GM12878 (cell line): ENCODE measurements around the gene DRC1. TPM values are rescaled to one million over a fixed set of nuclear protein-coding genes. Genes with fewer than 3 reads are reported as not detected.

Experiments
- ATF3 ChIP-seq: IDR thresholded peaks from 2 replicates; pipeline ENCODE4 v1.6.1; 2011; ENCODE audit warnings: low read depth, mild to moderate bottlenecking, low read length, moderate library complexity, borderline replicate concordance; ENCODE audit errors: extremely low read depth
- CREB1 ChIP-seq: IDR thresholded peaks from 2 replicates; pipeline ENCODE4 v1.6.1; 2012; ENCODE audit warnings: low read depth, mild to moderate bottlenecking, inconsistent platforms
- IKZF1 ChIP-seq: fragments of 450-650 bp; conservative IDR thresholded peaks from 2 replicates; pipeline ENCODE4 v1.6.1; 2017; ENCODE audit warnings: antibody characterized with exemption, mild to moderate bottlenecking
- JUNB ChIP-seq: IDR thresholded peaks from 2 replicates; pipeline ENCODE4 v1.6.1; 2016; ENCODE audit warnings: antibody characterized with exemption, mild to moderate bottlenecking
- MXI1 ChIP-seq: fragments of 150-350 bp; IDR thresholded peaks from 2 replicates; pipeline ENCODE4 v1.6.1; 2011; ENCODE audit warnings: low read depth, mild to moderate bottlenecking, inconsistent platforms, low read length, improper control_type of control experiment
- NFXL1 ChIP-seq: fragments of 450-650 bp; IDR thresholded peaks from 2 replicates; pipeline ENCODE4 v1.6.1; 2017; ENCODE audit warnings: antibody characterized with exemption, mild to moderate bottlenecking, borderline replicate concordance
- NFYA ChIP-seq: IDR thresholded peaks from 2 replicates; pipeline ENCODE4 v1.6.1; 2011; ENCODE audit warnings: low read depth, mild to moderate bottlenecking, low read length, improper control_type of control experiment, borderline replicate concordance
- NKRF ChIP-seq: fragments of 450-650 bp; conservative IDR thresholded peaks from 2 replicates; pipeline ENCODE4 v1.6.1; 2017; ENCODE audit warnings: mild to moderate bottlenecking, moderate library complexity
- RB1 ChIP-seq: fragments of 450-650 bp; formaldehyde crosslinking; IDR thresholded peaks from 2 replicates; pipeline ENCODE4 v1.6.1; 2017; ENCODE audit warnings: mild to moderate bottlenecking, borderline replicate concordance
- SREBF1 ChIP-seq: IDR thresholded peaks from 2 replicates; pipeline ENCODE4 v1.6.1; 2012; ENCODE audit warnings: mild to moderate bottlenecking, low read length
- STAT3 ChIP-seq: IDR thresholded peaks from 2 replicates; pipeline ENCODE4 v1.6.1; 2011; ENCODE audit warnings: low read depth, low read length, improper control_type of control experiment
- SUPT20H ChIP-seq: IDR thresholded peaks from 2 replicates; pipeline ENCODE4 v1.6.1; 2011; ENCODE audit warnings: low read depth, mild to moderate bottlenecking, low read length, moderate library complexity, borderline replicate concordance; ENCODE audit not compliant: control insufficient read depth
- YY1 ChIP-seq: IDR thresholded peaks from 2 replicates; pipeline ENCODE4 v1.6.1; 2011; ENCODE audit warnings: low read depth, mild to moderate bottlenecking, low read length
- ZBTB4 ChIP-seq: fragments of 450-650 bp; formaldehyde crosslinking; IDR thresholded peaks from 2 replicates; pipeline ENCODE4 v1.4.0; 2022; ENCODE audit warnings: mild to moderate bottlenecking, moderate library complexity
- ZNF687 ChIP-seq: fragments of 450-650 bp; IDR thresholded peaks from 2 replicates; pipeline ENCODE4 v1.6.1; 2017; ENCODE audit warnings: mild to moderate bottlenecking, moderate library complexity
- polyA plus RNA-seq, 11 experiments: library from polyadenylated mRNA; depleted of rRNA in 4 of 11; unstranded in 6 of 11; stranded (reverse) in 5 of 11; fragments of >200 nt; fragmentation: Nextera tagmentation in 4 of 11; fragmentation: Illumina TruSeq in 1 of 11; extraction: Ambion mirVana in 4 of 11; extraction: Trizol in 1 of 11; gene quantifications; 1 replicate in 1 of 11; 2 replicates in 10 of 11; pipeline versions ENCODE4 v1.2.1 to v1.2.3, GENCODE V29; 2011 to 2016; ENCODE audit warnings: inconsistent platforms in 2 of 11, missing spikeins in 2 of 11, low read depth in 1 of 11
- total RNA-seq, 4 experiments: library from RNA; depleted of rRNA in 3 of 4; stranded (reverse); fragments of >200 nt in 3 of 4; fragmentation: Illumina TruSeq in 1 of 4; extraction: Trizol in 1 of 4; gene quantifications; 2 replicates each; pipeline versions ENCODE4 v1.2.1 to v1.2.3, GENCODE V29; 2013 to 2021

DRC1 gene
- total and polyA plus RNA-seq, 10 of the 15 experiments (the other 5 are each of a cell fraction or from before 2014, with no cell fraction given) = 0.03 TPM; not detected in 9

GRCh38 chr2:26488463-26489212 is 86.9 kb downstream of the DRC1 start (continued):
- TF ChIP-seq ZNF687 = no peak
- no peak for TF ChIP-seq ATF3
- no peak for TF ChIP-seq SUPT20H
- TF ChIP-seq SREBF1 = no peak
- TF ChIP-seq MXI1 = no peak
- no peak for TF ChIP-seq ZBTB4 (CRISPR knock-in tag)
- no peak for TF ChIP-seq CREB1
- TF ChIP-seq IKZF1 = no peak
- no peak for TF ChIP-seq NKRF
- TF ChIP-seq JUNB = no peak
- TF ChIP-seq YY1 = no peak
- TF ChIP-seq NFXL1 = no peak
- no peak for TF ChIP-seq NFYA
- TF ChIP-seq RB1 = no peak
- TF ChIP-seq STAT3 = no peak
